Right cardiac atrium (tissue), 5 donors: Measurements from ENCODE around the gene ASIC4. TPM values are rescaled to one million over a fixed set of nuclear protein-coding genes. Genes with fewer than 3 reads are reported as not detected.
A peak's percentile ranks its signal among the peaks of the same experiment; 100 is the strongest.

Experiments used
- ATAC-seq, 2 donors: fragments of 200-7000 bp; cut with Tn5 transposase; one replicate each; pipeline versions ENCODE4 v1.8.0 to v1.9.1; 2020; ENCODE audit warnings: moderate library complexity in 2 of 2, mild to moderate bottlenecking in 1 of 2
- DNase-seq, 3 donors: peaks; one replicate each; pipeline ENCODE4 v3.0.0-alpha.2; 2020
- H3K27ac ChIP-seq: one replicate; pipeline ENCODE4 v1.5.1; 2013; ENCODE audit warnings: mild to moderate bottlenecking, low read length, control low read depth, moderate library complexity
- H3K27me3 ChIP-seq: one replicate; pipeline ENCODE4 v1.6.1; 2013; ENCODE audit not compliant: control insufficient read depth, insufficient read depth
- H3K4me1 ChIP-seq: one replicate; pipeline ENCODE4 v1.6.1; 2013; ENCODE audit warnings: low read length; ENCODE audit not compliant: control insufficient read depth, insufficient read depth
- H3K4me3 ChIP-seq: one replicate; pipeline ENCODE4 v1.5.1; 2013; ENCODE audit warnings: low read length, control low read depth
- H3K9me3 ChIP-seq: one replicate; pipeline ENCODE4 v1.6.1; 2013; ENCODE audit warnings: low read length; ENCODE audit not compliant: control insufficient read depth
- WGBS: extraction: QIAGEN DNeasy Blood & Tissue Kit; methylation state at CpG from one replicate; pipeline ENCODE4 v1.1.7; 2013; 5-methylcytosine and 5-hydroxymethylcytosine counted together
- intact Hi-C, 4 donors: fragments of 100-400 bp; cut with DNase I; formaldehyde crosslinking; loops; one replicate each; pipeline versions ENCODE4 v1.11.0 to v1.14.0; 2022 to 2023
- long read RNA-seq, 4 donors: library from polyadenylated mRNA; unstranded; transcript quantifications; one replicate each; pipeline ENCODE4 v2.0.0, GENCODE V29; 2020 to 2021
- polyA plus RNA-seq: library from polyadenylated mRNA; stranded (reverse); fragments of 200-250 nt; gene quantifications from one replicate; pipeline ENCODE4 v1.2.3, GENCODE V29; 2013
- total RNA-seq, 4 donors: library from RNA; stranded (reverse); fragmentation: NEBNext Ultra II Directional; extraction: Animal tissue kit (Norgen Biotek cat#: 25700); gene quantifications; one replicate each; pipeline ENCODE4 v1.2.1, GENCODE V29; 2021
- donor health status: healthy with polysubstance abuse.
- donor health status: DM: no; HTN: yes; CAD: no.
- donor health status: DM: no; HTN: no; CAD: no.
- donor health status: DM: no; HTN: yes; CAD: no; lungs with severe emphysema.
- donor health status: DM: yes; HTN: yes; CAD: no.

ASIC4 gene, protein sequence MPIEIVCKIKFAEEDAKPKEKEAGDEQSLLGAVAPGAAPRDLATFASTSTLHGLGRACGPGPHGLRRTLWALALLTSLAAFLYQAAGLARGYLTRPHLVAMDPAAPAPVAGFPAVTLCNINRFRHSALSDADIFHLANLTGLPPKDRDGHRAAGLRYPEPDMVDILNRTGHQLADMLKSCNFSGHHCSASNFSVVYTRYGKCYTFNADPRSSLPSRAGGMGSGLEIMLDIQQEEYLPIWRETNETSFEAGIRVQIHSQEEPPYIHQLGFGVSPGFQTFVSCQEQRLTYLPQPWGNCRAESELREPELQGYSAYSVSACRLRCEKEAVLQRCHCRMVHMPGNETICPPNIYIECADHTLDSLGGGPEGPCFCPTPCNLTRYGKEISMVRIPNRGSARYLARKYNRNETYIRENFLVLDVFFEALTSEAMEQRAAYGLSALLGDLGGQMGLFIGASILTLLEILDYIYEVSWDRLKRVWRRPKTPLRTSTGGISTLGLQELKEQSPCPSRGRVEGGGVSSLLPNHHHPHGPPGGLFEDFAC
- total RNA-seq (1 to 10 TPM in 3 of 4 donors, under 1 TPM in 1; 0.28 to 1.8 (median 1.6) TPM), polyA plus RNA-seq (0.57 TPM)
- long read RNA-seq, donor 1, partial matches to known transcripts: 0 of 1 reads
- long read RNA-seq, donor 1, other reads (novel, unspliced or antisense): 1 of 1 reads
- long read RNA-seq, donor 2, partial matches to known transcripts: 0 of 1 reads
- long read RNA-seq, donor 2, other reads (novel, unspliced or antisense): 1 of 1 reads
- long read RNA-seq, donor 3, partial matches to known transcripts: 0 of 1 reads
- long read RNA-seq, donor 3, other reads (novel, unspliced or antisense): 1 of 1 reads
- long read RNA-seq, donor 4, partial matches to known transcripts: 0 of 1 reads
- long read RNA-seq, donor 4, other reads (novel, unspliced or antisense): 1 of 1 reads

DNA sequence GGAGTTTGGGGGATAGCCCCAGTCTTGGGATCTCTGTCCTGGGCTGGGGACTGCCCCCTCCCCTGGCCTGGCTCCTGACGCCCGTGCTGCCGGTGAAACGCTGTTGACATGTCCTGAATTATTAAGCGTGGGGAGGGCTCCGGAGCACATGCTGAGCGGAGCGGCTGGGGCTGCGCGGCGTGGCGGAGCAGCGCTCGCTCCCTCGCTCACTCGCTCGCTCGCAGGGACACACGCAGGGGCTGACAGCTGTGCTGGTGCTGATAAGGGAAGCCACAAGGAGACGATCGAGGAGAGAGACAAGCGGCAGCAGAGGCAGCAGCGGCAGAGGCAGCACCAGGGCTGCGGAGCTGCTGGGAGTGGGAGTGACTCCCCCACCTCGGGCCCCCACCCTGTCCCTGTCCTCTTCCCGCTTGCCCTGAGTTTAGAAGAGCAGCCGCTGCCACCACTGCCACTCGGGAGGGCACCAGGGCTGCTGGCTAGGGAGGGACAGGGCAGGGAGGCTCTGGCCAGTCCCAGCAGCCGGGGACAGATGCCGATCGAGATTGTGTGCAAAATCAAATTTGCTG is at the start of gene ASIC4:
Gene ASIC4 (plus strand): TSS at position 287 of the 566 bp plus-strand sequence. CDS start 243 bp downstream, at position 530.
- no peaks in the 10 kb centered on the region for H3K27me3 ChIP-seq
- 3% methylated on average over 31 of the region's 31 CpGs for WGBS
- intact Hi-C loops: no loop called here

DNA sequence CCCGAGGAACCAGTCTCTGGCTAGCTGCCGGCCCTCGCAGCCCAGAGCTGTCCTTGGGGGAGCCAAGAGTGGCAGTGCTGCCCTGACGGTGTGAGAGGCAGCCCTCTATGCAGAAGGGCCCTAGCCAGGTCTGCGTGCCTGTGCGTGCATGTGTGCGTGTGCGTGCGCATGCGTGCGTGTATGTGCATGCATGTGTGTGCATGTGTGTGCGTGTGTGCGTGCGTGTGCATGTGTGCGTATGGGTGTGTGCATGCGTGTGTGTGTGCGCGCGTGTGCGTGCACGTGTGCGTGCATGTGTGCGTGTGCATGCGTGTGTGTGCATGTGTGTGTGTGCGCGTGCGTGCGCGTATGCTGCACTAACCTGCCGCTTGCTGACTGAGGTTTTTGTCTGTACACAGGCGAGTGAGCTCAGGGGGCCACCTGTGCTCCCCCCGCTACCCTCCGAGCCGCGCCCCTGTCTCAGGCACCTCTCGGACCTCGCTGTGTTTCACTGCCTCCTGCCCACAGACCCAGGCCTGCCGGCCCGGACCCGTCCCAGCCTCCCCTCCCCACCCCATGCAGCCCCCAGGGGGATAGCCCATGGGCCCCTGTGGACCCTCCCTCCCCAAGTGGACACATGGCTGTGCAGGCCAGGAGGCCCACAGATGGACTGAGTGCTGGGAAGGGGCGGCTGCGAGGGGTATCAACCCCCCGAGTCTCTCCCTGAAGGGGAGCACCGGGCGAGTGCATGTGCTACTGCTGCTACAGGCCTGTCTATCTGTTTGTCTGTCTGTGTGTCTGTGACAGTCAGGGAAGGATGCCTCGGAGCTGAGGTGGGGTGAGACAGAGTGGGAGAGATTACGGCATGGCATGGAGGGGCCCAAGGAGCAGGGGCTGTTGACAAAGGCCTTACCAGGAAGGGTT is 48.4 kb upstream of the ASIC4 start:
- H3K27ac ChIP-seq: no peak overlapping the region
- WGBS: 84% methylated on average over 47 of the region's 47 CpGs
- DNase-seq: peak in 1 of 3 donors; percentile 66
- H3K27me3 ChIP-seq: no peaks in the 10 kb centered on the region
- H3K4me1 ChIP-seq: peaks cover under 1% of the 10 kb centered on the region
- no peak overlapping the region for H3K4me3 ChIP-seq
- intact Hi-C loops: no loop called here
- H3K9me3 ChIP-seq: no peaks in the 10 kb centered on the region
- ATAC-seq: no peak

More for the DNA sequence above, at the start of gene ASIC4:
- DNase-seq: peak in 1 of 3 donors; percentile 68
- H3K9me3 ChIP-seq: no peaks in the 10 kb centered on the region
- H3K4me3 ChIP-seq: no peak within 1 kb of the TSS
- H3K4me1 ChIP-seq: no peaks in the 10 kb centered on the region
- peak; percentile 13 to 29 for ATAC-seq
- no peak within 1 kb of the TSS for H3K27ac ChIP-seq

DNA sequence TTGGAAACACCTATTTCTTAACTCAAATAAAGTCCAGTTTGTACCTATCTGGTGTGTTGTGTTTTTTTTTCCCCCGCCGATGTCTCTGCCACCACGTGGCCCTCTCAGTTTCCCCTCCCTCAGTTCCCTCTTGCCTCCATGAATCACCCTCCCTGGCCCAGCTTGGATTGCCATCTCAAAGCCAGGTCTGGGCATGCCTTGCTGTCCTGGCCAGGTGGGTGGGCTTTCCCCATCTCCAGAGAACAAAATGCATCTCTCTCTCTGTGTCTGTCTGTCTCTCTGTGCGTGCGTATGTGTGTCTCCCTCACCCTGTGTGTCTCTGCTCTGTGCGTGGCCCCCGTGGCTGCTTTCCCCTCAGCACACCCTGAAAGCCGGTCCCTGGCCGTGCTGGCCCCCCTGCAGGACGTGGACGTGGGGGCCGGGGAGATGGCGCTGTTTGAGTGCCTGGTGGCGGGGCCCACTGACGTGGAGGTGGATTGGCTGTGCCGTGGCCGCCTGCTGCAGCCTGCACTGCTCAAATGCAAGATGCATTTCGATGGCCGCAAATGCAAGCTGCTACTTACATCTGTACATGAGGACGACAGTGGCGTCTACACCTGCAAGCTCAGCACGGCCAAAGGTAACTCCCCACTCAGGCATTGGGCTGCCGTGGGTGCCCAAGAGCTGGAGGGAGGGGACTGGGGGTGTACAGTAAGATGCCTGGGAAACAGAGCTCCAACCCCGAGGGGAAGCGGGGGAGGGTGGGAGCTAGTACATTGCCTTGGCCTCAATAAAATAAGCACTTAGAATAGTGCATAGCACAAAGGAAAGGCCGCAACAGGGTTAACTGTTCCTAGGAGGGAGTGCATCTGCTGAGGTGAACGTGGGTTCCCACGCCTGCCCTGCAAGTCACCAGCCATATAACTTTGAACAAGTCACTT is 47.2 kb upstream of the ASIC4 start:
- no peak overlapping the region for H3K27ac ChIP-seq
- no peaks in the 10 kb centered on the region for H3K27me3 ChIP-seq
- no peak for DNase-seq
- ATAC-seq: no peak
- no peak overlapping the region for H3K4me3 ChIP-seq
- peaks cover 2% of the 10 kb centered on the region for H3K4me1 ChIP-seq
- intact Hi-C loops: no loop called here
- 68% methylated on average over 28 of the region's 28 CpGs for WGBS
- H3K9me3 ChIP-seq: no peaks in the 10 kb centered on the region

DNA sequence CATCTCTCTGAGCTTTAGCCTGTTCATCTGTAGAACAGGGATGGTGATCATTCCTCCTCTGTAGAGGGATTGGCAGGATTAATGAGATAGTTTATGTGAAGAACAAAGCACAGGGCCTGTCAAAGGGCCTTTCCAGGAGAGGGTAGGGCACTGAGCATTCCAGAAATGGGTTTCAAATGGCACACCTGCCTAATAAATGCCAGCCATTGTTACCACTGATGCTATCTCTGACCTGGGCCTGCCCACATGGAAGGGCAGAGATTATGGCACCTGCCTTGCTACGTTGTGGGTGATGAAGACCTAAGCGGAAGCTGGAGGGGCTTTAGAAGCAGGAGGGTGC is 46.6 kb upstream of the ASIC4 start:
- Histone ChIP-seq H3K9me3 (no peaks in the 10 kb centered on the region), H3K27ac (no peak overlapping the region), H3K27me3 (no peaks in the 10 kb centered on the region), H3K4me1 (peaks cover 2% of the 10 kb centered on the region), H3K4me3 (no peak overlapping the region)
- DNase-seq (no peak), ATAC-seq (no peak)
- intact Hi-C loops: no loop called here
- WGBS: 72% methylated on average over 2 of the region's 2 CpGs

DNA sequence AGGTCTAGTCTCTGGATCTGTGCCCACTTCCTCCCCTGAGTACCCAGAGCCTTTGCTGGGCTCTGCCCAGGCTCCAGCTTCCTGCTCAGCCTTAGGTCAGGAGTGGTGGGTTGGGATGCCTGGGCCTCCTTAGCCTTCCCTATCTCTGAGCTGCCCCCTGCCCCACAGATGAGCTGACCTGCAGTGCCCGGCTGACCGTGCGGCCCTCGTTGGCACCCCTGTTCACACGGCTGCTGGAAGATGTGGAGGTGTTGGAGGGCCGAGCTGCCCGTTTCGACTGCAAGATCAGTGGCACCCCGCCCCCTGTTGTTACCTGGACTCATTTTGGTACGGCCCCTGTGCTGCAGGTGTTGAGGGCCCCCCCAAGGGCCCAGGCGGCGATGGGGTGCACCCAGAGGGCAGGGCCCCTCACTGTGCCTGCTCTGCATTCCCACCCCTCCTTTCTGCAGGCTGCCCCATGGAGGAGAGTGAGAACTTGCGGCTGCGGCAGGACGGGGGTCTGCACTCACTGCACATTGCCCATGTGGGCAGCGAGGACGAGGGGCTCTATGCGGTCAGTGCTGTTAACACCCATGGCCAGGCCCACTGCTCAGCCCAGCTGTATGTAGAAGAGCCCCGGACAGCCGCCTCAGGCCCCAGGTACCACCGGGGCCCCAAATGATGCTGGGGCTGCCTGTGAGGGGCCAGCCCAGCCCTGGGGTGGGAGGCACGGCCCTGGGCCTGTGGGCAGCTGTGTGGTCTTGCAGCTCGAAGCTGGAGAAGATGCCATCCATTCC is 45.7 kb upstream of the ASIC4 start:
- intact Hi-C loops: no loop called here

DNA sequence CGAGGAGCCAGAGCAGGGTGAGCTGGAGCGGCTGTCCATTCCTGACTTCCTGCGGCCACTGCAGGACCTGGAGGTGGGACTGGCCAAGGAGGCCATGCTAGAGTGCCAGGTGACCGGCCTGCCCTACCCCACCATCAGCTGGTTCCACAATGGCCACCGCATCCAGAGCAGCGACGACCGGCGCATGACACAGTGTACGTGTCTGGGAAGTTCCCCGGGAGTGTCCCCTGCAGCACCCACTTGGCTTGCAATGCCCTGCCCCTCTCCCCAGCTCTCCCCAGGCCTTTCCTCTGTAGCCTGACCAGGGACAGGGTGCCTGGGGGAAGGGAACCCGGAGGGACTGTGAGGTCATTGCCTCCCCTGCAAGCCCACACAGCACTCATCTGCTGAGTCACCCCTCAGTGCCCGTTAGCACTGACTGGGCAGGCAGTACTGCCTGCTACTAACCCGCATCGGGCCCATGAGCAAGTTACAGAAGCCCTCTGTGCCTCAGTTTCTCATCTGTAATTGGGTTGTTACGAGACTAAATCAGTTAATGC is 45.0 kb upstream of the ASIC4 start:
- WGBS: 71% methylated on average over 16 of the region's 16 CpGs
- Histone ChIP-seq H3K27ac (peak overlapping the region; percentile 84), H3K27me3 (no peaks in the 10 kb centered on the region), H3K4me3 (no peak overlapping the region), H3K4me1 (peaks cover 2% of the 10 kb centered on the region), H3K9me3 (no peaks in the 10 kb centered on the region)
- intact Hi-C loops: no loop called here
- DNase-seq: peak in 1 of 3 donors; percentile 67
- peak; percentile 6 to 48 for ATAC-seq

More for the DNA sequence above, 45.7 kb upstream of the ASIC4 start:
- Histone ChIP-seq H3K9me3 (no peaks in the 10 kb centered on the region), H3K27ac (peak overlapping the region; percentile 19), H3K4me3 (no peak overlapping the region), H3K4me1 (peaks cover 2% of the 10 kb centered on the region), H3K27me3 (no peaks in the 10 kb centered on the region)
- ATAC-seq (no peak), DNase-seq (no peak)
- 83% methylated on average over 23 of the region's 23 CpGs for WGBS

DNA sequence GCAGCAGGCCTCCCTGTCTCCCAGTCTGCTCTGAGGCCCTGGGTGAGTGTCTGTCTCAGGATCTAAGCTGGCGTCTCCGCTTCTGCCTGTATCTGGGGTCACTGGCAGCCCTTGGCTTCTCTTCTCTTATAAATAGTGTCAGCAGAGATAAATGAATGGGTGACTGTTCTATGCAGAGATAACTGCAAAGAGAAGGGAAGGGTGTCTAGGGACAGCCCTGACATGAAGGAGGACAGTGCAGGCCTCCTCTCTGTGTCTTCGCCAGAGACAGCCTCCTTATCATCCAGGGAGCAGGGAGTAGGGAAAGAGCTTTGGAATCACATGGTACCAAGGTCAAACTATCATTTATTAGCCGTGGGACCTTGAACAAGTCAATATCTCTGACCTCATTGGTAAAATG is 43.9 kb upstream of the ASIC4 start:
- Histone ChIP-seq H3K4me3 (no peak overlapping the region), H3K27me3 (no peaks in the 10 kb centered on the region), H3K27ac (peak overlapping the region; percentile 84), H3K9me3 (no peaks in the 10 kb centered on the region), H3K4me1 (peaks cover 2% of the 10 kb centered on the region)
- WGBS: 44% methylated on average over 4 of the region's 4 CpGs
- ATAC-seq: peak; percentile 65 to 66
- no peak for DNase-seq
- intact Hi-C loops: loop anchor here in 1 of 4 donors (10.0 kb wide), 1 partner anchor 54 kb away; no protein-coding TSS in a partner anchor

DNA sequence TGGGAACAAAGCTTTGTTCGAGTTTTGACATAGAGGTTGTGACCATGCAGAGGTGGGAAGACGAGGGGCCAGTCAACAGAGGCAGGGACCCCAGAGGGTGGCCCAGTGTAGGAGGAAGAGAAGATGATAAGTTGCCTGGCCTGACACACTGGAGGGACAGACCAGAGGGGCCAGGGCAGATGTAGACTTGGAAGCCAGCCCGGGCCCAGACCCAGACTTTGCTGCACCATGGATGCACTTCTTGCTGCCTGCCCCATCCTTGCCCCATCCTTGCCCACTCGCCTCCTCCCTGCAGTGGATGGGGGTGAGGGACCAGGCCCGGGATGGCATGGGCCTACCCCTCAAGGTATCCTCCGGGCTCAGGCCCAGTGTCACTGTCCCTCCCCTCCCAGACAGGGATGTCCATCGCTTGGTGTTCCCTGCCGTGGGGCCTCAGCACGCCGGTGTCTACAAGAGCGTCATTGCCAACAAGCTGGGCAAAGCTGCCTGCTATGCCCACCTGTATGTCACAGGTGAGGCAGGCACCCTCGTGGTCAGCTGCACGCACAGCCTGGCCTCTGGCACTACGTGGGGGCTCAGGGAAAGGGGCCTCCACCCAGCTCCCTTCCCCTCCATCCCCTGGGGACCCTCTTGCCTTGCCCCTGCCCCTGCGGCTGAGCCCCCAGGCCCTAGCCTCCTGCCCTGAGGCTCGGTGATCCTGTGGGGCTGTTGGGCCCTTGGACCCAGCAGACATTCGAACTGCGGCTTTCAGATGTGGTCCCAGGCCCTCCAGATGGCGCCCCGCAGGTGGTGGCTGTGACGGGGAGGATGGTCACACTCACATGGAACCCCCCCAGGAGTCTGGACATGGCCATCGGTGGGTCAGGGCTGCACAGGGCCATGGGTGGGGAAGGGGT is 42.6 kb upstream of the ASIC4 start:
- no peaks in the 10 kb centered on the region for H3K9me3 ChIP-seq
- H3K4me1 ChIP-seq: peaks cover 2% of the 10 kb centered on the region
- no peaks in the 10 kb centered on the region for H3K27me3 ChIP-seq
- DNase-seq: no peak
- intact Hi-C loops: loop anchor here in 1 of 4 donors (10.0 kb wide), 1 partner anchor 53 kb away; no protein-coding TSS in a partner anchor
- H3K27ac ChIP-seq: no peak overlapping the region
- no peak overlapping the region for H3K4me3 ChIP-seq
- 81% methylated on average over 22 of the region's 22 CpGs for WGBS
- no peak for ATAC-seq
